Measurements from ENCODE around the gene WTAP. TPM values are rescaled to one million over a fixed set of nuclear protein-coding genes. Genes with fewer than 3 reads are reported as not detected.
A peak's percentile ranks its signal among the peaks of the same experiment; 100 is the strongest.
"Not testable (repeated sequence)": the region's sequence is repeated elsewhere in the genome, so short reads cannot be mapped to it uniquely, and the experiment has no call there.

Gene WTAP
- total RNA-seq, 1 experiment from 2014 or later = 142 TPM

- ChIA-PET POLR2A (interaction anchor here (0.7 to 18.8 kb wide), 15 partner anchors 11 to 1072 kb away, joined by 3 to 877 read pairs (median 4); partner anchors contain the start of genes DYNLT1, MRPL18, SOD2 and TCP1), CTCF (interaction anchor here (0.6 to 1.7 kb wide), 10 partner anchors 10 to 533 kb away, joined by 3 to 12 read pairs (median 4); no protein-coding TSS in a partner anchor)
- H3K9me3 Mint-ChIP-seq (ENCODE audit: unreplicated experiment) = no peaks in the 10 kb centered on the region
- no peaks in the 10 kb centered on the region for H3K27me3 Mint-ChIP-seq (ENCODE audit: insufficient read depth, unreplicated experiment)
- peaks cover 5% of the 10 kb centered on the region for H3K36me3 Mint-ChIP-seq (ENCODE audit: insufficient read depth, unreplicated experiment)
- no peak overlapping the region for H3K27ac Mint-ChIP-seq (ENCODE audit: low read depth, unreplicated experiment)
- TF ChIP-seq CTCF (IDR thresholded peaks at IDR 0.05; ENCODE audit: unreplicated experiment) = no peak
- H3K4me3 Mint-ChIP-seq (ENCODE audit: unreplicated experiment) = peak overlapping the region; percentile 67
- H3K4me1 Mint-ChIP-seq (ENCODE audit: insufficient read depth, unreplicated experiment) = peaks cover 38% of the 10 kb centered on the region
- DNase-seq (ENCODE audit: unreplicated experiment) = peak; percentile 97
- intact Hi-C loops (cut with micrococcal nuclease) = no loop called here
- TSS peak; percentile 80 for BruUV-seq (replicated peaks)
These were observed 10.8 kb upstream of the WTAP start for GRCh38 chr6:159716247-159717096.

GRCh38 chr6:159718634-159719033 is 8.7 kb upstream of the WTAP start:
- intact Hi-C loops (cut with micrococcal nuclease) = no loop called here
- Mint-ChIP-seq H3K36me3 (ENCODE audit: insufficient read depth, unreplicated experiment) (peaks cover 13% of the 10 kb centered on the region), H3K4me1 (ENCODE audit: insufficient read depth, unreplicated experiment) (peaks cover 50% of the 10 kb centered on the region), H3K9me3 (ENCODE audit: unreplicated experiment) (no peaks in the 10 kb centered on the region), H3K27me3 (ENCODE audit: insufficient read depth, unreplicated experiment) (no peaks in the 10 kb centered on the region), H3K27ac (ENCODE audit: low read depth, unreplicated experiment) (peak overlapping the region; percentile 51), H3K4me3 (ENCODE audit: unreplicated experiment) (no peak overlapping the region)
- BruUV-seq (replicated peaks) = no TSS peak
- TF ChIP-seq CTCF (IDR thresholded peaks at IDR 0.05; ENCODE audit: unreplicated experiment) = no peak
- ChIA-PET CTCF (interaction anchor here (0.6 to 4.0 kb wide), 3 partner anchors 18 to 611 kb away, joined by 3 to 27 read pairs (median 4); no protein-coding TSS in a partner anchor), POLR2A (interaction anchor here (0.7 to 18.8 kb wide), 6 partner anchors 9 to 71 kb away, joined by 3 to 877 read pairs (median 24); partner anchors contain the start of genes MRPL18, SOD2, TCP1 and WTAP)
- DNase-seq (ENCODE audit: unreplicated experiment) = no peak

GRCh38 chr6:159719287-159719686 is 8.0 kb upstream of the WTAP start:
- intact Hi-C loops (cut with micrococcal nuclease) = no loop called here
- Mint-ChIP-seq H3K36me3 (ENCODE audit: insufficient read depth, unreplicated experiment) (peaks cover 19% of the 10 kb centered on the region), H3K4me3 (ENCODE audit: unreplicated experiment) (no peak overlapping the region), H3K27ac (ENCODE audit: low read depth, unreplicated experiment) (peak overlapping the region; percentile 51), H3K4me1 (ENCODE audit: insufficient read depth, unreplicated experiment) (peaks cover 50% of the 10 kb centered on the region), H3K27me3 (ENCODE audit: insufficient read depth, unreplicated experiment) (no peaks in the 10 kb centered on the region), H3K9me3 (ENCODE audit: unreplicated experiment) (no peaks in the 10 kb centered on the region)
- TF ChIP-seq CTCF (IDR thresholded peaks at IDR 0.05; ENCODE audit: unreplicated experiment) = no peak
- BruUV-seq (replicated peaks) = no TSS peak
- POLR2A ChIA-PET = interaction anchor here (3.1 to 18.8 kb wide), 4 partner anchors 8 to 71 kb away, joined by 10 to 877 read pairs (median 119); partner anchors contain the start of genes MRPL18, SOD2, TCP1 and WTAP
- CTCF ChIA-PET = interaction anchor here (0.6 to 4.0 kb wide), 4 partner anchors 13 to 610 kb away, joined by 4 to 27 read pairs (median 10); partner anchors contain the start of gene SOD2
- DNase-seq (ENCODE audit: unreplicated experiment) = no peak

- ChIA-PET CTCF (interaction anchor here (0.6 to 4.0 kb wide), 18 partner anchors 12 to 1326 kb away, joined by 3 to 27 read pairs (median 3); partner anchors contain the start of genes SOD2 and TCP1), POLR2A (interaction anchor here (0.6 to 18.8 kb wide), 8 partner anchors 7 to 70 kb away, joined by 3 to 877 read pairs (median 8); partner anchors contain the start of genes MRPL18, SOD2, TCP1 and WTAP)
- peaks cover 23% of the 10 kb centered on the region for H3K36me3 Mint-ChIP-seq (ENCODE audit: insufficient read depth, unreplicated experiment)
- DNase-seq (ENCODE audit: unreplicated experiment) = peak; percentile 72
- no peaks in the 10 kb centered on the region for H3K9me3 Mint-ChIP-seq (ENCODE audit: unreplicated experiment)
- intact Hi-C loops (cut with micrococcal nuclease) = no loop called here
- peaks cover 42% of the 10 kb centered on the region for H3K4me1 Mint-ChIP-seq (ENCODE audit: insufficient read depth, unreplicated experiment)
- TF ChIP-seq CTCF (IDR thresholded peaks at IDR 0.05; ENCODE audit: unreplicated experiment) = peak; percentile 40
- no peak overlapping the region for H3K27ac Mint-ChIP-seq (ENCODE audit: low read depth, unreplicated experiment)
- H3K27me3 Mint-ChIP-seq (ENCODE audit: insufficient read depth, unreplicated experiment) = no peaks in the 10 kb centered on the region
- no peak overlapping the region for H3K4me3 Mint-ChIP-seq (ENCODE audit: unreplicated experiment)
- no TSS peak for BruUV-seq (replicated peaks)
These were observed 6.6 kb upstream of the WTAP start for GRCh38 chr6:159720708-159721107.

- CTCF ChIA-PET = interaction anchor here (1.2 to 4.0 kb wide), 2 partner anchors 21 to 27 kb away, joined by 4 to 27 read pairs; no protein-coding TSS in a partner anchor
- POLR2A ChIA-PET = interaction anchor here (1.9 to 18.8 kb wide), 4 partner anchors 6 to 69 kb away, joined by 12 to 877 read pairs (median 199); partner anchors contain the start of genes MRPL18, SOD2, TCP1 and WTAP
- H3K9me3 Mint-ChIP-seq (ENCODE audit: unreplicated experiment); BruUV-seq (replicated peaks); H3K27me3 Mint-ChIP-seq (ENCODE audit: insufficient read depth, unreplicated experiment); H3K4me3 Mint-ChIP-seq (ENCODE audit: unreplicated experiment); intact Hi-C loops (cut with micrococcal nuclease); DNase-seq (ENCODE audit: unreplicated experiment): not testable (repeated sequence)
- H3K36me3 Mint-ChIP-seq (ENCODE audit: insufficient read depth, unreplicated experiment) = peaks cover 29% of the 10 kb centered on the region
- peaks cover 35% of the 10 kb centered on the region for H3K4me1 Mint-ChIP-seq (ENCODE audit: insufficient read depth, unreplicated experiment)
- H3K27ac Mint-ChIP-seq (ENCODE audit: low read depth, unreplicated experiment) = peak overlapping the region; percentile 49
These were observed 5.3 kb upstream of the WTAP start for GRCh38 chr6:159721981-159722380.
